Lower lobe of right lung (tissue), 2 donors: ENCODE measurements around the gene ENOX2. TPM values are rescaled to one million over a fixed set of nuclear protein-coding genes. Genes with fewer than 3 reads are reported as not detected.

Source experiments
- ATAC-seq, 2 donors: fragments of 200-7000 bp; cut with Tn5 transposase; one replicate each; pipeline ENCODE4 v1.9.1; 2020 to 2022; ENCODE audit warnings: mild to moderate bottlenecking in 2 of 2, moderate library complexity in 2 of 2
- DNase-seq: peaks from one replicate; pipeline ENCODE4 v3.0.0-alpha.2; 2020
- H3K27ac ChIP-seq: fragments of 200-600 bp; one replicate; pipeline ENCODE4 v1.8.0; 2022
- H3K27me3 ChIP-seq: fragments of 200-600 bp; one replicate; pipeline ENCODE4 v1.8.0; 2022; ENCODE audit warnings: low read depth
- H3K36me3 ChIP-seq: fragments of 200-600 bp; one replicate; pipeline ENCODE4 v1.8.0; 2022; ENCODE audit warnings: mild to moderate bottlenecking
- H3K4me1 ChIP-seq: fragments of 200-600 bp; one replicate; pipeline ENCODE4 v1.8.0; 2022
- H3K4me3 ChIP-seq: fragments of 200-600 bp; one replicate; pipeline ENCODE4 v1.8.0; 2022; ENCODE audit warnings: mild to moderate bottlenecking
- H3K9me3 ChIP-seq: fragments of 200-600 bp; one replicate; pipeline ENCODE4 v1.8.0; 2022
- intact Hi-C: fragments of 100-400 bp; cut with DNase I; formaldehyde crosslinking; loops from one replicate; pipeline ENCODE4 v1.11.0; 2022
- total RNA-seq: library from RNA; stranded (reverse); fragmentation: NEBNext Ultra II Directional; extraction: Animal tissue kit (Norgen Biotek cat#: 25700); gene quantifications from one replicate; pipeline ENCODE4 v1.2.1, GENCODE V29; 2021
- TF ChIP-seq, protein P1 (sequence below): fragments of 200-600 bp; IDR thresholded peaks from one replicate; pipeline ENCODE4 v1.8.0; 2022; ENCODE audit warnings: antibody characterized with exemption, mild to moderate bottlenecking
- donor health status: DM: no; HTN: yes; CAD: no; lungs with severe emphysema.

The ENOX2 gene
- total RNA-seq, 1 donor from 2014 or later: 16.8 TPM

DNA sequence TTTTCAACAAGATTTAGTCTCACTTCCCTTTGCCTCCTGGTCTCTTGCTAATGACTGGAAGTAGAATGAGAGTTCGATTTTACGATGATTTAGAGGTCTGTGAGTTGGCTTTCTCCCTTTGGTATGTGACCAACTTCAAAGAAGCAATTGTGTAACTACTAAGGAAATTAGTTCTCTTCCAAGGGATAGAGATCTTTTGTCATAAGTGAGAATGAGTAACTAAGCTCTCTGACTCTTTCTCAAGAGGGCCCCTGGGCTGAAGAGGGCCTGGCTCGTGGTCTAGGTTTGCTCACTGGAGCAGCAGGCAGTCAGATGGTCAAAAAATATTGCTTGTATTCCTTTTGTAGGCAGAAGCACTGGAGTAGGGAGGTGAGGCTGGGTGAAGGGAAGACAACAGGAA lies 176.3 kb downstream of the ENOX2 start:
- H3K4me3 ChIP-seq: no peak overlapping the region
- H3K27me3 ChIP-seq: no peaks in the 10 kb centered on the region
- no peak overlapping the region for H3K27ac ChIP-seq
- TF ChIP-seq, protein P1, sequence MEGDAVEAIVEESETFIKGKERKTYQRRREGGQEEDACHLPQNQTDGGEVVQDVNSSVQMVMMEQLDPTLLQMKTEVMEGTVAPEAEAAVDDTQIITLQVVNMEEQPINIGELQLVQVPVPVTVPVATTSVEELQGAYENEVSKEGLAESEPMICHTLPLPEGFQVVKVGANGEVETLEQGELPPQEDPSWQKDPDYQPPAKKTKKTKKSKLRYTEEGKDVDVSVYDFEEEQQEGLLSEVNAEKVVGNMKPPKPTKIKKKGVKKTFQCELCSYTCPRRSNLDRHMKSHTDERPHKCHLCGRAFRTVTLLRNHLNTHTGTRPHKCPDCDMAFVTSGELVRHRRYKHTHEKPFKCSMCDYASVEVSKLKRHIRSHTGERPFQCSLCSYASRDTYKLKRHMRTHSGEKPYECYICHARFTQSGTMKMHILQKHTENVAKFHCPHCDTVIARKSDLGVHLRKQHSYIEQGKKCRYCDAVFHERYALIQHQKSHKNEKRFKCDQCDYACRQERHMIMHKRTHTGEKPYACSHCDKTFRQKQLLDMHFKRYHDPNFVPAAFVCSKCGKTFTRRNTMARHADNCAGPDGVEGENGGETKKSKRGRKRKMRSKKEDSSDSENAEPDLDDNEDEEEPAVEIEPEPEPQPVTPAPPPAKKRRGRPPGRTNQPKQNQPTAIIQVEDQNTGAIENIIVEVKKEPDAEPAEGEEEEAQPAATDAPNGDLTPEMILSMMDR: no peak
- intact Hi-C loops: no loop called here
- peak; percentile 47 for DNase-seq
- peak in 1 of 2 donors; percentile 66 for ATAC-seq
- peaks cover 5% of the 10 kb centered on the region for H3K9me3 ChIP-seq
- no peaks in the 10 kb centered on the region for H3K36me3 ChIP-seq
- H3K4me1 ChIP-seq: no peaks in the 10 kb centered on the region

GRCh38 chrX:130725519-130725918 lies 177.5 kb downstream of the ENOX2 start:
- Histone ChIP-seq H3K4me3 (no peak overlapping the region), H3K9me3 (peaks cover 5% of the 10 kb centered on the region), H3K4me1 (no peaks in the 10 kb centered on the region), H3K36me3 (no peaks in the 10 kb centered on the region), H3K27me3 (no peaks in the 10 kb centered on the region), H3K27ac (no peak overlapping the region)
- TF ChIP-seq, protein P1: no peak
- DNase-seq (no peak), ATAC-seq (no peak)
- intact Hi-C loops: no loop called here

GRCh38 chrX:130719413-130719812 lies 183.6 kb downstream of the ENOX2 start:
- H3K27me3 ChIP-seq: no peaks in the 10 kb centered on the region
- no peaks in the 10 kb centered on the region for H3K9me3 ChIP-seq
- H3K27ac ChIP-seq: no peak overlapping the region
- TF ChIP-seq, protein P1: no peak
- no peaks in the 10 kb centered on the region for H3K4me1 ChIP-seq
- H3K36me3 ChIP-seq: no peaks in the 10 kb centered on the region
- ATAC-seq: no peak
- DNase-seq: no peak
- intact Hi-C loops: no loop called here
- no peak overlapping the region for H3K4me3 ChIP-seq

DNA sequence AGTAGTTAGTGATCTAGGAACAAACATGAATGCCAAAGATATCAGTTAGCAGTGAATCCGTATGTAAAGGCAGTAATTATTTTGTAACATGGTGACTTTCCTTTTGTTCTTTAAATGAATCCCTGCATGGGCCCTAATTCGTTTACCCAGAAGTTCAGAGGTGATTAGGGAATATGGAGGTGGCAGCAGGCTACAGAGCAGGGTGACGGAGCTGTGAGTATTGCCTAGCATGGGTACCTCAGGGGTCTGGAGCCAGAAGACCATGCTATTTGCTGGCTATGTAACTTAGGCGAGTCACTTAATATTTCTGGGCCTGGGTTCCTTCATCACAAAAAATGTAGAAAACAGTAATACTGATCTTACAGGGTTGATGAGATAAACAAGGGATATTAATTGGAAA lies 184.9 kb downstream of the ENOX2 start:
- DNase-seq (no peak), ATAC-seq (no peak)
- Histone ChIP-seq H3K27me3 (no peaks in the 10 kb centered on the region), H3K9me3 (no peaks in the 10 kb centered on the region), H3K4me1 (no peaks in the 10 kb centered on the region), H3K27ac (no peak overlapping the region), H3K36me3 (no peaks in the 10 kb centered on the region), H3K4me3 (no peak overlapping the region)
- intact Hi-C loops: no loop called here
- TF ChIP-seq, protein P1: no peak

DNA sequence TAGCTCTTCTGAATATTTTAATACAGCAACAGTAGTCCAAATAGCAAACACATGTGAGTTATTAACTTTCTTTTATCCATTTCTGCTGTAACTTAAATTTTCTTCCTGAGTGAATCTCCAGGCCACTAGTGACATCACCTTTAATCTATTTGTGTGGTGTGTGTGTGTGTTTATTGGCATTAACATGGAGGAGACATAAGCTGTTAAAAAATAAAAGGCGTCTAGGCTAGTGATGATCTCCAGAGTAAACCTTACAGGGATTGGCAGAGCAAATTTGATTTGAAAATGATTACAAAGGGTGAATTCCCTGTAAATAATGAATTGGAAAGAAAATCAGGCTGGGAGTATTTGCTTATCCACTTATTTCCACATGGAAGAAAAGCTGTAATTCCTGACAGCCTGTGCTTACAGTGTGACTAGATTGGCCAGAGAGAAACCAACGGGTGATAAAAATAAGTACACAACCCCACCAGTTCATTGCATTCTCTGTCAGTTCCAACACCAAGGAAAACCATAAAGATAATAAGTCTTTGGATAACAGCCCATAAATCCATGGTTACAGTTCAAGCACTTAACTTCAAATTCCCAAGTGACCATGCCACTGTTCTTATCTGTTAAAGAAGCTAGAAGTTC lies 186.1 kb downstream of the ENOX2 start:
- TF ChIP-seq, protein P1: no peak
- Histone ChIP-seq H3K36me3 (no peaks in the 10 kb centered on the region), H3K27ac (no peak overlapping the region), H3K4me3 (no peak overlapping the region), H3K27me3 (no peaks in the 10 kb centered on the region), H3K4me1 (no peaks in the 10 kb centered on the region), H3K9me3 (no peaks in the 10 kb centered on the region)
- intact Hi-C loops: no loop called here
- ATAC-seq (no peak), DNase-seq (no peak)
